DOHH2 (cell line): ENCODE measurements around the gene SLK.

ENCODE experiments used
- H3F3A ChIP-seq: fragments of 200-600 bp; sonication (generic), shearing (Covaris generic); 2 replicates; pipeline ENCODE4 v1.6.0; 2016; ENCODE audit warnings: antibody characterized with exemption, mild to moderate bottlenecking; ENCODE audit not compliant: control insufficient read depth, insufficient read depth
- H3K27ac ChIP-seq: fragments of 200-600 bp; sonication (generic); 2 replicates; pipeline ENCODE4 v1.5.1; 2014; ENCODE audit warnings: low read depth, mild to moderate bottlenecking, low read length, moderate library complexity
- H3K27me3 ChIP-seq: fragments of 200-600 bp; sonication (generic); 2 replicates; pipeline ENCODE4 v1.6.1; 2014; ENCODE audit warnings: mild to moderate bottlenecking, low read length, mixed read lengths; ENCODE audit not compliant: control insufficient read depth
- H3K36me3 ChIP-seq: fragments of 200-600 bp; sonication (generic); 2 replicates; pipeline ENCODE4 v1.6.1; 2014; ENCODE audit warnings: mild to moderate bottlenecking, low read length, moderate library complexity, mixed read lengths; ENCODE audit not compliant: control insufficient read depth
- H3K4me1 ChIP-seq: fragments of 200-600 bp; sonication (generic); 2 replicates; pipeline ENCODE4 v1.6.1; 2014; ENCODE audit warnings: mild to moderate bottlenecking, low read length, mixed read lengths; ENCODE audit not compliant: control insufficient read depth
- H3K4me2 ChIP-seq: fragments of 200-600 bp; sonication (generic); 2 replicates; pipeline ENCODE4 v1.6.0; 2014; ENCODE audit warnings: mild to moderate bottlenecking, low read length, moderate library complexity
- H3K4me3 ChIP-seq: fragments of 200-600 bp; sonication (generic); 2 replicates; pipeline ENCODE4 v1.5.1; 2014; ENCODE audit warnings: mild to moderate bottlenecking, low read length, mixed read lengths
- H3K79me2 ChIP-seq: fragments of 200-600 bp; sonication (generic); 2 replicates; pipeline ENCODE4 v1.6.1; 2014; ENCODE audit warnings: mild to moderate bottlenecking, low read length, mixed read lengths; ENCODE audit not compliant: control insufficient read depth
- H3K9me2 ChIP-seq: fragments of 200-600 bp; sonication (generic); replicated peaks from 2 replicates; pipeline ENCODE4 v1.6.1; 2014; ENCODE audit warnings: mild to moderate bottlenecking, low read length, mixed read lengths; ENCODE audit not compliant: control insufficient read depth
- H3K9me3 ChIP-seq: fragments of 200-600 bp; sonication (generic); 2 replicates; pipeline ENCODE4 v1.6.1; 2014; ENCODE audit warnings: antibody characterized with exemption, low read length, mixed read lengths; ENCODE audit not compliant: control insufficient read depth, insufficient read depth
- H4K20me1 ChIP-seq: fragments of 200-600 bp; sonication (generic); 2 replicates; pipeline ENCODE4 v1.6.0; 2014; ENCODE audit warnings: low read depth, mild to moderate bottlenecking, antibody characterized with exemption, low read length, moderate library complexity; ENCODE audit not compliant: control insufficient read depth, insufficient read depth
- EZH2phosphoT487 ChIP-seq: fragments of 200-600 bp; sonication (generic); IDR thresholded peaks from 2 replicates; pipeline ENCODE4 v1.6.1; 2017; ENCODE audit warnings: borderline replicate concordance, mild to moderate bottlenecking, antibody characterized with exemption, low read length, moderate library complexity, mixed read lengths
- TF ChIP-seq, protein P1 (sequence below): fragments of 200-600 bp; sonication (generic); IDR thresholded peaks from one replicate; pipeline ENCODE4 v1.5.1; 2014; ENCODE audit warnings: antibody characterized with exemption, mild to moderate bottlenecking, low read depth, low read length; ENCODE audit not compliant: poor library complexity, severe bottlenecking

SLK gene

DNA sequence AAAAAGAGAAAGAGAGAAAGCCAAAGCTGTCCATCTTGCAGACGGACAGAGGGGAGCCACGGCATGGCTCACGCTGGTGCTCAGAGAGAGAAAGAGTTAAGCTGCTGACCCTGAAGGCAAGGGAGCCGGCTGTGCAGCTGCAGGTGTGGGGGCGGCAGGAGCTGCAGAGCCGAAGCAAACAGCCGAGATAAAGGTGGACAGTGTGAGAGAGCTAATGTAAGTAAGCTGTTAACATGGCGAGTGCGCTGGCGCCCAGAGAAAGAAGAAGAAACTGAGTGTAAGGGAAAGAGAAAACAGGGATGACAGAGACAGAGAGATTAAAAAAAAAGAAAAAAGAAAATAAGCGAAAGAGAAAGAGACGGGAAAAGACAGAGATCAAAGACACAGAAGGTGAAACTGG lies 100.6 kb downstream of the SLK start:
- H3F3A ChIP-seq, result no peaks in the 10 kb centered on the region
- no peaks in the 10 kb centered on the region for H3K36me3 ChIP-seq
- no peak overlapping the region for H3K4me2 ChIP-seq
- no peak overlapping the region for H3K27ac ChIP-seq
- no peak overlapping the region for H3K4me3 ChIP-seq
- H4K20me1 ChIP-seq, result no peaks in the 10 kb centered on the region
- peaks cover 18% of the 10 kb centered on the region for H3K27me3 ChIP-seq
- no peaks in the 10 kb centered on the region for H3K4me1 ChIP-seq
- no peaks in the 10 kb centered on the region for H3K9me3 ChIP-seq
- no peaks in the 10 kb centered on the region; the same call in 1 of the 2 replicates for H3K9me2 ChIP-seq
- no peaks in the 10 kb centered on the region for H3K79me2 ChIP-seq
- TF ChIP-seq, protein P1, sequence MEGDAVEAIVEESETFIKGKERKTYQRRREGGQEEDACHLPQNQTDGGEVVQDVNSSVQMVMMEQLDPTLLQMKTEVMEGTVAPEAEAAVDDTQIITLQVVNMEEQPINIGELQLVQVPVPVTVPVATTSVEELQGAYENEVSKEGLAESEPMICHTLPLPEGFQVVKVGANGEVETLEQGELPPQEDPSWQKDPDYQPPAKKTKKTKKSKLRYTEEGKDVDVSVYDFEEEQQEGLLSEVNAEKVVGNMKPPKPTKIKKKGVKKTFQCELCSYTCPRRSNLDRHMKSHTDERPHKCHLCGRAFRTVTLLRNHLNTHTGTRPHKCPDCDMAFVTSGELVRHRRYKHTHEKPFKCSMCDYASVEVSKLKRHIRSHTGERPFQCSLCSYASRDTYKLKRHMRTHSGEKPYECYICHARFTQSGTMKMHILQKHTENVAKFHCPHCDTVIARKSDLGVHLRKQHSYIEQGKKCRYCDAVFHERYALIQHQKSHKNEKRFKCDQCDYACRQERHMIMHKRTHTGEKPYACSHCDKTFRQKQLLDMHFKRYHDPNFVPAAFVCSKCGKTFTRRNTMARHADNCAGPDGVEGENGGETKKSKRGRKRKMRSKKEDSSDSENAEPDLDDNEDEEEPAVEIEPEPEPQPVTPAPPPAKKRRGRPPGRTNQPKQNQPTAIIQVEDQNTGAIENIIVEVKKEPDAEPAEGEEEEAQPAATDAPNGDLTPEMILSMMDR, result no peak
- TF ChIP-seq EZH2phosphoT487, result no peak

DNA sequence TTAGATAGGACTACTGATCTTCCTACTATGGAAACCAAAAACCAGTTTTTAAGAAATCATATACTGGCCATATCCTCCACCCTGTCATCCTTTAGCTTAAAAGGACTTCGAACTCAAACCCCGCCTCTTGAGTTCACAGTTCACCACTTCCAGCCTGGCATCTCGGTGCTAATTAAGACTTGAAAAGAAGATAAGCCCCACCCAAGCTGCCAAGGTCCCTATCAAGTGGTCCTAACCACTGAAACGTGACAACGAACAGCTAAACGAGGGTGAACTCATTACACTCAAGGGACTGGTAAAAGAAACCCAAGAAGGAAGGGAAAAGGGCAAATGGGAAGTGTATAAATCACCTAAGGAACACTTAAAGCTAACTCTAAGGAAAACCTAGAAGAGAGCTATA lies 102.7 kb downstream of the SLK start:
- no peaks in the 10 kb centered on the region for H3K9me2 ChIP-seq

DNA sequence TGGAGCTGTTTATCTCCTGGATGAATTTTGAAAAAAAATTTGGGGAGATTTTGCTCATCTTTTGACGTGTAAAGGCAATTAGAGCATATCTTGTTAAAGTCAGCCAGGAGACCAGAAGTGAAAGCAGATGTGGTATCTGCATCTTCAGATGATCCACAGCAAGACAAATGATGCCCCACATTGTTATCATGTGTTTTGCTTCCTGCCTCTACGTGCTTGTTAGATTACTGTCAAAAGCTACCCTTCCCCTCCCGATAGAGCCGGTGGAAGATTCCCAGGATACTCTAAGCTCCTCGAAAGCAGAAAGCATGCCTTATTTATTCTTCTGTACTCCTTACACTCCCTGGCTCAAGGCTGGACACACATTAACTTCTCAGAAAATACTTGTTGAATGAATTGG lies 105.8 kb downstream of the SLK start:
- no peaks in the 10 kb centered on the region for H3K79me2 ChIP-seq
- H3K36me3 ChIP-seq, result no peaks in the 10 kb centered on the region
- no peaks in the 10 kb centered on the region for H3F3A ChIP-seq
- no peak for TF ChIP-seq EZH2phosphoT487
- TF ChIP-seq, protein P1, result no peak
- no peak overlapping the region for H3K4me3 ChIP-seq
- H3K27ac ChIP-seq, result no peak overlapping the region
- no peaks in the 10 kb centered on the region for H3K9me3 ChIP-seq
- peaks cover 31% of the 10 kb centered on the region for H3K27me3 ChIP-seq
- no peaks in the 10 kb centered on the region for H3K4me1 ChIP-seq
- no peak overlapping the region for H3K4me2 ChIP-seq
- no peaks in the 10 kb centered on the region for H4K20me1 ChIP-seq
- H3K9me2 ChIP-seq, result no peaks in the 10 kb centered on the region

More for the DNA sequence above, 102.7 kb downstream of the SLK start:
- no peak overlapping the region for H3K4me2 ChIP-seq
- no peak overlapping the region for H3K4me3 ChIP-seq
- no peaks in the 10 kb centered on the region for H3K36me3 ChIP-seq
- no peaks in the 10 kb centered on the region for H3K79me2 ChIP-seq
- H3K4me1 ChIP-seq, result no peaks in the 10 kb centered on the region
- H3K27ac ChIP-seq, result no peak overlapping the region
- H3K9me3 ChIP-seq, result no peaks in the 10 kb centered on the region
- peaks cover 23% of the 10 kb centered on the region for H3K27me3 ChIP-seq
- H3F3A ChIP-seq, result no peaks in the 10 kb centered on the region
- H4K20me1 ChIP-seq, result no peaks in the 10 kb centered on the region
- TF ChIP-seq EZH2phosphoT487, result no peak
- TF ChIP-seq, protein P1, result no peak
